GM21447 (cell line): Measurements from ENCODE around the gene KRT71.
"Not testable (repeated sequence)": the region's sequence is repeated elsewhere in the genome, so short reads cannot be mapped to it uniquely, and the experiment has no call there.

Experiments
- ATAC-seq: cut with Tn5 transposase; IDR thresholded peaks from one replicate; pipeline ENCODE4 v1.9.1; 2021; ENCODE audit not compliant: unreplicated experiment

Gene KRT71

GRCh38 chr12:52552681-52553195, at the start of gene KRT71:
KRT71 (minus strand) TSS chr12:52553145; CDS start chr12:52553077, 68 bp downstream.
- ATAC-seq, result no peak

GRCh38 chr12:52602552-52602951, 49.6 kb upstream of the KRT71 start:
- ATAC-seq, result no peak

GRCh38 chr12:52601671-52602070, 48.7 kb upstream of the KRT71 start:
- ATAC-seq, result no peak

- ATAC-seq, result no peak
These were observed 48.1 kb upstream of the KRT71 start, which contains the start of gene KRT72 for GRCh38 chr12:52600941-52601481. KRT72 (minus strand) TSS chr12:52601463; CDS start chr12:52601452, 11 bp downstream.

- ATAC-seq, result no peak
These were observed 47.5 kb upstream of the KRT71 start for GRCh38 chr12:52600475-52600874.

DNA sequence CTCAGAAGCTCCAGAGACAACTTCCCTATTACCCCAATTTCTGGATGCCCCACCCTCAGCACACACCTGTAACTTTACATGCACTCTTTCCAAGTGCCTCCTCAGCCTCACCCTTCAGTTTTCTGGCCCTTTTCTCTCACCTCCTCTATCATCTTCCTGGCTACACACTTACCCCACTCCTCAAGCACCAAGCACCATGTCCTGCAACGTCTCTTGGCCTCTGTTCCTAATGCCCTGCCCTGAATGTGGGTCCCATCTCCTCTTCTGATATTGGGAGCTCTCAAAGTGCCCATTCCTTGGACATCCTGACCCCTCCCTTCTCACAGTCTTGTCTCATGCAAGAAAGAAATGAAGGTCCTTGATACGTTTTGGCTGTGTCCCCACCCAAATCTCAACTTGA, 47.1 kb upstream of the KRT71 start:
- no peak for ATAC-seq

DNA sequence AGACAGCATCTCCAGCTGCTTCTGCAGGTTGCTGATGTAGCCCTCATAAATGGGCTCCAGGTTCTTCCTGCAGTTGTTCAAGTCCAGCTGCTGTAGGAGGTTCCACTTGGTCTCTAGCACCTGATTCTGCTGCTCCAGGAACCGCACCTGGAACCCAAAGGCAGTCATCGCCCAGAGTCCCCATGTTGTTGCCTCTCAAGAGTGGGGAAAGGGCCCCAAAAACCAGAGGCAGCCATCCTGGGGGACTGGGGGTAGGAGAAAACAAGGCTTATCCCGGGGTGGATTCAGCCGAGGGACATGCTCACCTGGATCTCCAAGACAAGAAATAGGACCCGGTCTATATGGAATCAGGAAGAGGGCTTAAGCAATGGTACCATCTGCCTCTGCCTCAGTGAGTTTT, 46.0 kb upstream of the KRT71 start:
- no peak for ATAC-seq

- not testable (repeated sequence) for ATAC-seq
These were observed 41.3 kb upstream of the KRT71 start for GRCh38 chr12:52594237-52594636.

DNA sequence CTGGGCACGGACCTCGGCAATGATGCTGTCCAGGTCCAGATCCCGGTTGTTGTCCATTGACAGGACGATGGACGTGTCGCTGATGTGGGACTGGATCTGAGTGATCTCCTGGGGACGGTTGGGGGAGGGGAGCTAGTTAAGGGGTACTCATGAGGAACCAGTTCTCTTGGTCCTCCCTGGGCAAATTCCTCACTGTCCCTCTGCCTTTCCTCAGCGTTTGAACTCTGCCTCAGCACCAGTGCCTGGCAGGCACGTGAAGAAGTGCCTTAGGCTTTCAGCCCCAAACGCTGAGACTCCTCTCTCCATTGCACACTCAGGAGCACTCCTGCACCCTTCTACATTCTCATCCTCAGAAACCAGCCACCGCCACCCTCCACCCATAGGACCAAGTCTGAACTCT, 38.6 kb upstream of the KRT71 start:
- ATAC-seq, result no peak

GRCh38 chr12:52590021-52590420, 37.1 kb upstream of the KRT71 start:
- no peak for ATAC-seq

DNA sequence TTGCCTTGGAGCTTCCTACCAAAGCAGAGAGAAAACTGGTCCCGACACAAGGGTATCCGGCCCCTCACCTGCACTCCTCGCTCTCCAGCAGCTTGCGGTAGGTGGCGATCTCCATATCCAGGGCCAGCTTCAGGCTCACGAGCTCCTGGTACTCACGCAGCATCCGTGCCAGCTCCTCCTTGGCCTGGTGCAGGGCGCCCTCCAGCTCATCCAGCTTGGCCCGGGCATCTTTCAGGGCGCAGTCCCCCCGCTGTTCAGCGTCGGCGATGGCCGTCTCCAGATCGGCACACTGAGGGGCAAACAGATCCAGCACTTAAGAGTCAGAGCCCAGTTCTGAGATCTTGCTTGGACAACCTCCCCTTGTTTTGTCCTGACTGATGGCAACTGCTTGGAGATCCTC, 34.6 kb upstream of the KRT71 start:
- ATAC-seq, result no peak

GRCh38 chr12:52585946-52586345, 33.0 kb upstream of the KRT71 start:
- ATAC-seq, result no peak

GRCh38 chr12:52585066-52585465, 32.1 kb upstream of the KRT71 start:
- no peak for ATAC-seq

DNA sequence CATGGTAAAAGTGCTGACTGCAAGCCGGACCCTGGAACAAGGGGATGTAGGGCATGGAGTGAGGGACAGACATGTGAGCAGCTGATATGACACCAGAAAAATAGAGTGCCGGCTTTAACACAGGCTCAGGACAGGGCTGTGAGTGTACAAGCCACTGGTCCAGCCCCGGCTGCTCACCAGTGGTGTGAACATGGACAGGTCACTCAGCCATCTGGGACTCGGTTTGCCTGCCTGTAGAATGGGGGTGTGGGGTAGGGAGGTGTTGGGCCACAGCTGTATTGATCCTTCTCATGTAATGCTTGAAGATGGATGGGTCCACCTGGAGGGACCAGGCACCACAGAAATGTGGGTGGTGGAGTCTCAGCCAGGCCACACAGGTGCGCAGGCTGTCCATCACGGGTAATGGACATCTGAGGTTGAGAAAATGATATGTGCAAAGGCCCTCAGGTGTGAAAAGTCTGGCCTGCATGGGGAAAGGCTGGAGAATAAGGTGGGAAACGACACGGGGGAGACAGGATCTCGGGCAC, 31.3 kb upstream of the KRT71 start:
- ATAC-seq, result no peak

GRCh38 chr12:52582971-52583456, 30.1 kb upstream of the KRT71 start:
- no peak for ATAC-seq

DNA sequence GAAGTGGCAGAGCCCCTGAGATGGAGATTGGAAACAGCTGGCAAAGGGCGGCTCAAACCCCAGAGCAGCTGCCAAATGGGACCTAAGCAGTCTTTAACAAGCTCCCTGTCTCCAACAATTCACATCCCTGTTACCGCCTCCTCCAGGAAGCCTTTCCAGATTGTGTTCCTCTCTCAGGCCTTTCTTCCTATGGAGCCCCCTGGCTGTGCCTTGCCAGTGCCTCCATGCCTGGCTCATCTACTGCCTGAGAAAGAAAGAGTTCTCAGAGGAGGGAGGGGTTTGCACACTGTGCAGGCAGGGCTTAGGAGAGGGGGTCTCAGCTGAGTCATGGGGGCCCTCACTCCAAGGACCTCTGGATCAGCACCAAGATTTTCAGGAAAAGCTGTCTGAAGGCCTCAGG, 29.5 kb upstream of the KRT71 start:
- ATAC-seq, result no peak

GRCh38 chr12:52581481-52581880, 28.5 kb upstream of the KRT71 start:
- ATAC-seq, result no peak

DNA sequence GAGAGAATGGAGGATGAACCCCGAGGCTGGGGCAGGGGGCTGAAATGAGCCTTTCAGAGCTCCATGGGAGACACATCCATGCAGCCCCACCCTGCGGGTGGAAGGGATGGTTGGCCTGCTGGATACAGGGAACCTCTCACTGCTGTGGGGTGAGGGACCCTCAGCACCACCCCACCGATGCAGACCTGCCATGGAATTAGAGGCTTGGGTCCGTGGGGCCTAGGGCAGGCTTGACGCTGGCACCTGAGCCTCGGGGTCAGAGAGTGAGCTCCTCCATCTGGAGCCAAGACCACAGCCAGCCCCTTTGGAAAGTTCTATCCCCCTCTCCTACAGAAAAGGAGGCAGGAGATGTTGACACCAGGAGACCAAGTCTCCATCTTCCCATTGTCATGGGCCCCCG, 28.1 kb upstream of the KRT71 start:
- ATAC-seq, result no peak

- no peak for ATAC-seq
These were observed 27.6 kb upstream of the KRT71 start for GRCh38 chr12:52580496-52580895.

DNA sequence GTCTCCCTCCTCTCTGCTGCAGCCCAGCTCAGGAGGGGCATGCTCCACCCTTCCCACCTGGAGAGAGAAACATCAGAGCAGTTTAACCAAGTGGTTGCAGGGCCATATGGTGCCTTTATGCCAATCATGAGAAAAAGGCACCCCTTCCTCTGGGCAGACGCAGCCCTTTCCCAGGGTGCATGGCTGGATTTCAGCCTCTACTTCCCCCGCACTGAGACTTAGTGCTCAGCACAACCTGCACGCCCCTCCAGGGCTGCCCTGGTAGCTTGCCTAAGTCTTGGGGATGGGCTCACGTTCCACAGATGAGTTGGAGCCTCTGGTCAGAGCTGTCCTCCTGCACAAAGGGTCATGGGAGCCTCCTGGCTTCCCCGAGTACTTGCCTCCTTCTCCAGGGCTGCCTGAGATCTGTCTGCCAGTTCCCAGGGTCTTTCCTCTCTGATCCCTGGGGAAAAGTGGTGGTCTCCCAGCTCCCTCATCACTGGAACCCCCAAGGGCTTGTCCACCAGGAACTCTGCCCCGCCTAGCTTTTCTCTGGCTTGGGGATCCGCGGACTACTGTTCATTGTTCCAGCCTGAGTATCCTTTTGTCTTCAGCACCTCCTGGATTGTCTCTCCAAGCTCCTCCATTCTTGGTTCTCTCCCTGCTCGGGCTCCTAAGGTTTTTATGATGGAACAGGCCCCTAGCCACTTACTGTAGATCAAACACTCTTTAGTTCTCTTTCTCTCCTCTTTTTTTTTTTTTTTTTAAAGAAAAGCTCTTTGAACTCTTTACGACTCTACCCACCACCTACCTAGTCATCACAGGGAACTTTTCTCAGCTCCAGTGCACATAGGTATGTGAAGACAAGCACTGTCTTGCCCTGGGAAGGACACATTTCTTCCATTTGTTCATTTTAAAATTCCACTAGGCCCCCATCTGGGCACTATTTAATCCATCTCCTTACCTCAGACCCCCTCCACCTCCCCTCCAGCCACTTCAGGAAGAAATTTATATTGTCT, 26.8 kb upstream of the KRT71 start:
- no peak for ATAC-seq

DNA sequence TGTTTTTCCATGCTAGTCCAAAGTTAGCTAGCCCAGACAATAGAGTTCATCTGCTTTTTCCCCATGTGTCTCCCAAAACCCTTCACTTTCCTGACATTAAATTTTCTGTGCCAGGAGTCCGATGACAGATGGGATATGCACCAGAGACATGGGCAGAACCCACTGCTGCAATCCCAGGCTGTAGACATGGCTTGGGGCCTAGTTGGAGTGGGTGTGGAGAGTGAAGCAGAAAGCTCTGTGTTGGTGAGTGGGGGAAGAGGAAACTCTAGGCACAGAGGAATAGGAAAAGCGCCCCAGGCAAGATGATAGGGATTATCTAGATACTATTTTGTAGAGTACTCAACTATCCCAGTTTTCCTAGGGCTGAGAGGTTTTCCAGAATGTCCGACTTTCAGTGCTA, 25.5 kb upstream of the KRT71 start:
- no peak for ATAC-seq

DNA sequence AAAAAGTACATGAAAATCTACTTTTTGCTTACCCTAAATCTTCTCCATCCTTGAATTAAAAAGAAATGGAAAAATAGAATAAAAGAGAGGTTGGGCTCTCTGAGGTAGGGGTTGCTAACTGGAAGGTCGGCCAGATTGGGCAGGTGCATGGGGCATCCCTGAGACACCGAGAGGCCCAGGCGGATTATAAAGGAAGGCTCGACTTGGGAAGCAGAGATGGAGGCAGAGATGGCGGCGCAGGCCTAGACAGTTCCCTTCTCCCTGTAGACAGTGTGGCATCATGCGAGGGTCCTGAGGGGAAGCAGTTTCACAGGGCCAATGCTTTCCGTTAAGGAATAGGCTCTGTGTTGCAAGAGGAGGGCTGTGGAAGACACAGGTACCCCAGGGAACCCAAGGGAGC, 24.4 kb upstream of the KRT71 start:
- ATAC-seq, result no peak
